C4-2B (cell line): Measurements from ENCODE around the gene MYO7A.

ENCODE experiments used
- CTCF ChIP-seq: fragments of 450-650 bp; conservative IDR thresholded peaks from 2 replicates; pipeline ENCODE4 v1.5.1; 2017; ENCODE audit warnings: mild to moderate bottlenecking
- ZFX ChIP-seq: fragments of 450-650 bp; IDR thresholded peaks from 2 replicates; pipeline ENCODE4 v1.6.1; 2017

- TF ChIP-seq CTCF, result 0 out of 2 replicates have a peak, but pooled peaks have one; percentile 74
- TF ChIP-seq ZFX, result no peak
Observed at GRCh38 chr11:77126861-77127234, 1.2 kb upstream of the MYO7A start.
